GM23338 (cell line): ENCODE data around the gene SORCS3. TPM values are rescaled to one million over a fixed set of nuclear protein-coding genes. Genes with fewer than 3 reads are reported as not detected.

Experiments
- ATAC-seq: fragments of 200-7000 bp; cut with Tn5 transposase; 3 replicates; pipeline ENCODE4 v1.9.1; 2020
- DNase-seq: peaks from one replicate; pipeline ENCODE4 v3.0.0-alpha.2; 2015; ENCODE audit warnings: low spot score
- H2AFZ ChIP-seq: fragments of 200-600 bp; sonication (generic); 2 replicates; pipeline ENCODE4 v1.8.0; 2016; ENCODE audit warnings: antibody characterized with exemption, mild to moderate bottlenecking, moderate library complexity
- H3F3A ChIP-seq: fragments of 200-600 bp; sonication (generic); replicated peaks from 2 replicates; pipeline ENCODE4 v1.8.0; 2017; ENCODE audit warnings: antibody characterized with exemption, mixed run types, low read depth
- H3K27ac ChIP-seq: fragments of 200-600 bp; sonication (generic); 2 replicates; pipeline ENCODE4 v1.6.1; 2016; ENCODE audit warnings: low read depth
- H3K27me3 ChIP-seq: fragments of 200-600 bp; sonication (generic); 2 replicates; pipeline ENCODE4 v1.8.0; 2016; ENCODE audit warnings: mild to moderate bottlenecking, mixed run types, moderate library complexity; ENCODE audit not compliant: insufficient read depth
- H3K36me3 ChIP-seq: fragments of 200-600 bp; sonication (generic); 2 replicates; pipeline ENCODE4 v1.8.0; 2016; ENCODE audit warnings: mild to moderate bottlenecking; ENCODE audit not compliant: insufficient read depth
- H3K4me1 ChIP-seq: fragments of 200-600 bp; sonication (generic); 2 replicates; pipeline ENCODE4 v1.8.0; 2016; ENCODE audit warnings: mild to moderate bottlenecking, moderate library complexity; ENCODE audit not compliant: insufficient read depth
- H3K4me2 ChIP-seq: fragments of 200-600 bp; sonication (generic); 2 replicates; pipeline ENCODE4 v1.7.1; 2017; ENCODE audit warnings: mixed run types
- H3K4me3 ChIP-seq: fragments of 200-600 bp; sonication (generic); 2 replicates; pipeline ENCODE4 v1.6.1; 2016; ENCODE audit warnings: mixed run types
- H3K79me2 ChIP-seq: fragments of 200-600 bp; sonication (generic); replicated peaks from 2 replicates; pipeline ENCODE4 v1.8.0; 2017; ENCODE audit warnings: mild to moderate bottlenecking; ENCODE audit not compliant: insufficient read depth
- H3K9me2 ChIP-seq: fragments of 200-600 bp; sonication (generic); 2 replicates; pipeline ENCODE4 v1.8.0; 2017; ENCODE audit not compliant: insufficient read depth
- H4K20me1 ChIP-seq: fragments of 200-600 bp; sonication (generic); replicated peaks from 2 replicates; pipeline ENCODE4 v1.8.0; 2017; ENCODE audit warnings: mild to moderate bottlenecking; ENCODE audit not compliant: insufficient read depth
- H3K27ac Mint-ChIP-seq: 2 replicates; pipeline ENCODE4 v1.8.0; 2020; ENCODE audit warnings: inconsistent platforms, mild to moderate bottlenecking, moderate library complexity, mixed read lengths
- H3K27me3 Mint-ChIP-seq: 3 replicates; pipeline ENCODE4 v1.8.0; 2022; ENCODE audit warnings: low read depth, mild to moderate bottlenecking, moderate library complexity, mixed read lengths, inconsistent platforms; ENCODE audit not compliant: insufficient read depth, poor library complexity
- H3K36me3 Mint-ChIP-seq: 3 replicates; pipeline ENCODE4 v1.8.0; 2021; ENCODE audit warnings: low read depth, mild to moderate bottlenecking, inconsistent platforms, moderate library complexity, mixed read lengths
- H3K4me1 Mint-ChIP-seq: 3 replicates; pipeline ENCODE4 v1.8.0; 2020; ENCODE audit warnings: mild to moderate bottlenecking, inconsistent platforms, mixed read lengths
- H3K4me3 Mint-ChIP-seq: 3 replicates; pipeline ENCODE4 v1.8.0; 2021; ENCODE audit warnings: moderate library complexity, mild to moderate bottlenecking, inconsistent platforms, mixed read lengths
- H3K9me3 Mint-ChIP-seq: 3 replicates; pipeline ENCODE4 v1.8.0; 2020; ENCODE audit warnings: moderate library complexity, mild to moderate bottlenecking, inconsistent platforms, mixed read lengths
- CREB1 ChIP-seq: fragments of 250-450 bp; sonication (Bioruptor Pico); IDR thresholded peaks from 2 replicates; pipeline ENCODE4 v1.5.0; 2020; ENCODE audit warnings: low read depth, mild to moderate bottlenecking, moderate library complexity
- EZH2 ChIP-seq: fragments of 200-600 bp; sonication (generic); IDR thresholded peaks from one replicate; pipeline ENCODE4 v1.8.0; 2017; ENCODE audit warnings: antibody characterized with exemption, mild to moderate bottlenecking, low read depth; ENCODE audit not compliant: unreplicated experiment
- EZH2phosphoT487 ChIP-seq: fragments of 200-600 bp; sonication (generic); IDR thresholded peaks from one replicate; pipeline ENCODE4 v1.8.1; 2018; ENCODE audit warnings: antibody characterized with exemption; ENCODE audit not compliant: unreplicated experiment
- JUNB ChIP-seq: IDR thresholded peaks from one replicate; pipeline ENCODE4 v1.6.1; 2016; ENCODE audit warnings: antibody characterized with exemption; ENCODE audit not compliant: unreplicated experiment
- NANOG ChIP-seq: IDR thresholded peaks from 2 replicates; pipeline ENCODE4 v1.6.1; 2016; ENCODE audit warnings: antibody characterized with exemption, borderline replicate concordance
- POLR2AphosphoS5 ChIP-seq: IDR thresholded peaks from 2 replicates; pipeline ENCODE4 v1.6.1; 2016; ENCODE audit warnings: antibody characterized with exemption, low read depth
- STAT1 ChIP-seq: IDR thresholded peaks from one replicate; pipeline ENCODE4 v1.6.1; 2016; ENCODE audit warnings: antibody characterized with exemption; ENCODE audit not compliant: unreplicated experiment
- ZNF114 ChIP-seq: fragments of 250-450 bp; sonication (Bioruptor Pico); IDR thresholded peaks from 2 replicates; pipeline ENCODE4 v1.5.0; 2020; ENCODE audit warnings: mild to moderate bottlenecking, moderate library complexity
- ZNF331 ChIP-seq: fragments of 250-450 bp; sonication (Bioruptor Pico); IDR thresholded peaks from 2 replicates; pipeline ENCODE4 v1.5.0; 2020; ENCODE audit warnings: low read depth, mild to moderate bottlenecking, moderate library complexity
- polyA plus RNA-seq: library from polyadenylated mRNA; unstranded; fragments of >200 nt; fragmentation: Nextera tagmentation; extraction: Ambion mirVana; gene quantifications from 2 replicates; pipeline ENCODE4 v1.2.1, GENCODE V29; 2016
- total RNA-seq: library from RNA; depleted of rRNA; stranded (reverse); fragments of >200 nt; shearing (Covaris generic); gene quantifications from 2 replicates; pipeline ENCODE4 v1.2.3, GENCODE V29; 2014
- TF ChIP-seq, protein P1 (sequence below): IDR thresholded peaks from 2 replicates; pipeline ENCODE4 v1.6.1; 2016; ENCODE audit warnings: antibody characterized with exemption
- TF ChIP-seq, protein P2 (sequence below): IDR thresholded peaks from one replicate; pipeline ENCODE4 v1.6.1; 2018; ENCODE audit warnings: antibody characterized with exemption; ENCODE audit not compliant: unreplicated experiment
- TF ChIP-seq, protein P3 (sequence below): fragments of 250-450 bp; sonication (Bioruptor Pico); IDR thresholded peaks from 2 replicates; pipeline ENCODE4 v1.5.0; 2020; ENCODE audit warnings: mild to moderate bottlenecking, moderate library complexity
- TF ChIP-seq, protein P4 (sequence below), 2 experiments: fragments of 200-600 bp in 1 of 2; sonication (generic) in 1 of 2; conservative IDR thresholded peaks; 2 replicates each; pipeline versions ENCODE4 v1.5.1 to v1.6.1; 2016 to 2017; ENCODE audit warnings: antibody characterized with exemption in 2 of 2, low read depth in 2 of 2, mild to moderate bottlenecking in 2 of 2, moderate library complexity in 1 of 2

SORCS3 gene
- total and polyA plus RNA-seq, 2 experiments from 2014 or later, result 0.37 to 1.4 TPM

DNA sequence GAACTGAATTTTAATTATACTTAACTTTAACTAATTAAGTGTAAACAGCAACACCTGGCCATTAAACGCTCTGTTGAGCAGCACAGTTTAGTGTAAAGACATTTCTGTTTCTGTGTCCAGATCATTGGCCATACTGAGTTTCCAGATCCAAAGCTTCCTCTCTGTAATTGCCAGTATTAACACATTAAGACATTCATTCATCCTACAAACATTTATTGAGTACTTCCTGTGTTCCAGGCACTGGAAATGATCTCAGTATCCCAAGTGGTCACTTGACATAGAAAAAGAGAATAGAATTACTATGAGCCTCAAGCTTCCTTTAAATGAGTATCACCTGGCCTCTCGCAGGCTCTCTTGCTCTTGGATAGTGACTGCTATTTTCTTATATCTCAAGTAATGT, 618.1 kb downstream of the SORCS3 start:
- H4K20me1 ChIP-seq, result no peaks in the 10 kb centered on the region
- DNase-seq, result no peak
- no peaks in the 10 kb centered on the region for H3K36me3 Mint-ChIP-seq

More for the DNA sequence above, 618.1 kb downstream of the SORCS3 start:
- Mint-ChIP-seq H3K27ac (no peak overlapping the region), H3K9me3 (no peaks in the 10 kb centered on the region), H3K4me3 (no peak overlapping the region), H3K27me3 (peaks cover 2% of the 10 kb centered on the region), H3K4me1 (peaks cover 9% of the 10 kb centered on the region; the same call in 2 of the 3 replicates)
- H3K4me1 ChIP-seq, result peaks cover 14% of the 10 kb centered on the region
- H3K4me2 ChIP-seq, result no peak overlapping the region
- H3K27ac ChIP-seq, result no peak overlapping the region
- no peak for ATAC-seq
- H3K4me3 ChIP-seq, result no peak overlapping the region
- no peaks in the 10 kb centered on the region for H3K36me3 ChIP-seq
- H3K27me3 ChIP-seq, result no peaks in the 10 kb centered on the region
- no peak overlapping the region for H2AFZ ChIP-seq
- H3K79me2 ChIP-seq, result no peaks in the 10 kb centered on the region
- no peaks in the 10 kb centered on the region for H3K9me2 ChIP-seq
- TF ChIP-seq JUNB (no peak), ZNF114 (CRISPR knock-in tag) (no peak), POLR2AphosphoS5 (no peak), CREB1 (no peak), EZH2phosphoT487 (no peak), NANOG (no peak), ZNF331 (CRISPR knock-in tag) (no peak), STAT1 (no peak), EZH2 (no peak)
- TF ChIP-seq, protein P1, sequence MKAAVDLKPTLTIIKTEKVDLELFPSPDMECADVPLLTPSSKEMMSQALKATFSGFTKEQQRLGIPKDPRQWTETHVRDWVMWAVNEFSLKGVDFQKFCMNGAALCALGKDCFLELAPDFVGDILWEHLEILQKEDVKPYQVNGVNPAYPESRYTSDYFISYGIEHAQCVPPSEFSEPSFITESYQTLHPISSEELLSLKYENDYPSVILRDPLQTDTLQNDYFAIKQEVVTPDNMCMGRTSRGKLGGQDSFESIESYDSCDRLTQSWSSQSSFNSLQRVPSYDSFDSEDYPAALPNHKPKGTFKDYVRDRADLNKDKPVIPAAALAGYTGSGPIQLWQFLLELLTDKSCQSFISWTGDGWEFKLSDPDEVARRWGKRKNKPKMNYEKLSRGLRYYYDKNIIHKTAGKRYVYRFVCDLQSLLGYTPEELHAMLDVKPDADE, result no peak
- TF ChIP-seq, protein P2, sequence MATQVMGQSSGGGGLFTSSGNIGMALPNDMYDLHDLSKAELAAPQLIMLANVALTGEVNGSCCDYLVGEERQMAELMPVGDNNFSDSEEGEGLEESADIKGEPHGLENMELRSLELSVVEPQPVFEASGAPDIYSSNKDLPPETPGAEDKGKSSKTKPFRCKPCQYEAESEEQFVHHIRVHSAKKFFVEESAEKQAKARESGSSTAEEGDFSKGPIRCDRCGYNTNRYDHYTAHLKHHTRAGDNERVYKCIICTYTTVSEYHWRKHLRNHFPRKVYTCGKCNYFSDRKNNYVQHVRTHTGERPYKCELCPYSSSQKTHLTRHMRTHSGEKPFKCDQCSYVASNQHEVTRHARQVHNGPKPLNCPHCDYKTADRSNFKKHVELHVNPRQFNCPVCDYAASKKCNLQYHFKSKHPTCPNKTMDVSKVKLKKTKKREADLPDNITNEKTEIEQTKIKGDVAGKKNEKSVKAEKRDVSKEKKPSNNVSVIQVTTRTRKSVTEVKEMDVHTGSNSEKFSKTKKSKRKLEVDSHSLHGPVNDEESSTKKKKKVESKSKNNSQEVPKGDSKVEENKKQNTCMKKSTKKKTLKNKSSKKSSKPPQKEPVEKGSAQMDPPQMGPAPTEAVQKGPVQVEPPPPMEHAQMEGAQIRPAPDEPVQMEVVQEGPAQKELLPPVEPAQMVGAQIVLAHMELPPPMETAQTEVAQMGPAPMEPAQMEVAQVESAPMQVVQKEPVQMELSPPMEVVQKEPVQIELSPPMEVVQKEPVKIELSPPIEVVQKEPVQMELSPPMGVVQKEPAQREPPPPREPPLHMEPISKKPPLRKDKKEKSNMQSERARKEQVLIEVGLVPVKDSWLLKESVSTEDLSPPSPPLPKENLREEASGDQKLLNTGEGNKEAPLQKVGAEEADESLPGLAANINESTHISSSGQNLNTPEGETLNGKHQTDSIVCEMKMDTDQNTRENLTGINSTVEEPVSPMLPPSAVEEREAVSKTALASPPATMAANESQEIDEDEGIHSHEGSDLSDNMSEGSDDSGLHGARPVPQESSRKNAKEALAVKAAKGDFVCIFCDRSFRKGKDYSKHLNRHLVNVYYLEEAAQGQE, result no peak
- TF ChIP-seq, protein P3, sequence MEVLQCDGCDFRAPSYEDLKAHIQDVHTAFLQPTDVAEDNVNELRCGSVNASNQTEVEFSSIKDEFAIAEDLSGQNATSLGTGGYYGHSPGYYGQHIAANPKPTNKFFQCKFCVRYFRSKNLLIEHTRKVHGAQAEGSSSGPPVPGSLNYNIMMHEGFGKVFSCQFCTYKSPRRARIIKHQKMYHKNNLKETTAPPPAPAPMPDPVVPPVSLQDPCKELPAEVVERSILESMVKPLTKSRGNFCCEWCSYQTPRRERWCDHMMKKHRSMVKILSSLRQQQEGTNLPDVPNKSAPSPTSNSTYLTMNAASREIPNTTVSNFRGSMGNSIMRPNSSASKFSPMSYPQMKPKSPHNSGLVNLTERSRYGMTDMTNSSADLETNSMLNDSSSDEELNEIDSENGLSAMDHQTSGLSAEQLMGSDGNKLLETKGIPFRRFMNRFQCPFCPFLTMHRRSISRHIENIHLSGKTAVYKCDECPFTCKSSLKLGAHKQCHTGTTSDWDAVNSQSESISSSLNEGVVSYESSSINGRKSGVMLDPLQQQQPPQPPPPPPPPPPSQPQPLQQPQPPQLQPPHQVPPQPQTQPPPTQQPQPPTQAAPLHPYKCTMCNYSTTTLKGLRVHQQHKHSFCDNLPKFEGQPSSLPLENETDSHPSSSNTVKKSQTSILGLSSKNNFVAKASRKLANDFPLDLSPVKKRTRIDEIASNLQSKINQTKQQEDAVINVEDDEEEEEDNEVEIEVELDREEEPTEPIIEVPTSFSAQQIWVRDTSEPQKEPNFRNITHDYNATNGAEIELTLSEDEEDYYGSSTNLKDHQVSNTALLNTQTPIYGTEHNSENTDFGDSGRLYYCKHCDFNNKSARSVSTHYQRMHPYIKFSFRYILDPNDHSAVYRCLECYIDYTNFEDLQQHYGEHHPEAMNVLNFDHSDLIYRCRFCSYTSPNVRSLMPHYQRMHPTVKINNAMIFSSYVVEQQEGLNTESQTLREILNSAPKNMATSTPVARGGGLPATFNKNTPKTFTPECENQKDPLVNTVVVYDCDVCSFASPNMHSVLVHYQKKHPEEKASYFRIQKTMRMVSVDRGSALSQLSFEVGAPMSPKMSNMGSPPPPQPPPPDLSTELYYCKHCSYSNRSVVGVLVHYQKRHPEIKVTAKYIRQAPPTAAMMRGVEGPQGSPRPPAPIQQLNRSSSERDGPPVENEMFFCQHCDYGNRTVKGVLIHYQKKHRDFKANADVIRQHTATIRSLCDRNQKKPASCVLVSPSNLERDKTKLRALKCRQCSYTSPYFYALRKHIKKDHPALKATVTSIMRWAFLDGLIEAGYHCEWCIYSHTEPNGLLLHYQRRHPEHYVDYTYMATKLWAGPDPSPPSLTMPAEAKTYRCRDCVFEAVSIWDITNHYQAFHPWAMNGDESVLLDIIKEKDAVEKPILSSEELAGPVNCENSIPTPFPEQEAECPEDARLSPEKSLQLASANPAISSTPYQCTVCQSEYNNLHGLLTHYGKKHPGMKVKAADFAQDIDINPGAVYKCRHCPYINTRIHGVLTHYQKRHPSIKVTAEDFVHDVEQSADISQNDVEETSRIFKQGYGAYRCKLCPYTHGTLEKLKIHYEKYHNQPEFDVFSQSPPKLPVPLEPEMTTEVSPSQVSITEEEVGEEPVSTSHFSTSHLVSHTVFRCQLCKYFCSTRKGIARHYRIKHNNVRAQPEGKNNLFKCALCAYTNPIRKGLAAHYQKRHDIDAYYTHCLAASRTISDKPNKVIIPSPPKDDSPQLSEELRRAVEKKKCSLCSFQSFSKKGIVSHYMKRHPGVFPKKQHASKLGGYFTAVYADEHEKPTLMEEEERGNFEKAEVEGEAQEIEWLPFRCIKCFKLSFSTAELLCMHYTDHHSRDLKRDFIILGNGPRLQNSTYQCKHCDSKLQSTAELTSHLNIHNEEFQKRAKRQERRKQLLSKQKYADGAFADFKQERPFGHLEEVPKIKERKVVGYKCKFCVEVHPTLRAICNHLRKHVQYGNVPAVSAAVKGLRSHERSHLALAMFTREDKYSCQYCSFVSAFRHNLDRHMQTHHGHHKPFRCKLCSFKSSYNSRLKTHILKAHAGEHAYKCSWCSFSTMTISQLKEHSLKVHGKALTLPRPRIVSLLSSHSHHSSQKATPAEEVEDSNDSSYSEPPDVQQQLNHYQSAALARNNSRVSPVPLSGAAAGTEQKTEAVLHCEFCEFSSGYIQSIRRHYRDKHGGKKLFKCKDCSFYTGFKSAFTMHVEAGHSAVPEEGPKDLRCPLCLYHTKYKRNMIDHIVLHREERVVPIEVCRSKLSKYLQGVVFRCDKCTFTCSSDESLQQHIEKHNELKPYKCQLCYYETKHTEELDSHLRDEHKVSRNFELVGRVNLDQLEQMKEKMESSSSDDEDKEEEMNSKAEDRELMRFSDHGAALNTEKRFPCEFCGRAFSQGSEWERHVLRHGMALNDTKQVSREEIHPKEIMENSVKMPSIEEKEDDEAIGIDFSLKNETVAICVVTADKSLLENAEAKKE (CRISPR knock-in tag), result no peak
- TF ChIP-seq, protein P4, sequence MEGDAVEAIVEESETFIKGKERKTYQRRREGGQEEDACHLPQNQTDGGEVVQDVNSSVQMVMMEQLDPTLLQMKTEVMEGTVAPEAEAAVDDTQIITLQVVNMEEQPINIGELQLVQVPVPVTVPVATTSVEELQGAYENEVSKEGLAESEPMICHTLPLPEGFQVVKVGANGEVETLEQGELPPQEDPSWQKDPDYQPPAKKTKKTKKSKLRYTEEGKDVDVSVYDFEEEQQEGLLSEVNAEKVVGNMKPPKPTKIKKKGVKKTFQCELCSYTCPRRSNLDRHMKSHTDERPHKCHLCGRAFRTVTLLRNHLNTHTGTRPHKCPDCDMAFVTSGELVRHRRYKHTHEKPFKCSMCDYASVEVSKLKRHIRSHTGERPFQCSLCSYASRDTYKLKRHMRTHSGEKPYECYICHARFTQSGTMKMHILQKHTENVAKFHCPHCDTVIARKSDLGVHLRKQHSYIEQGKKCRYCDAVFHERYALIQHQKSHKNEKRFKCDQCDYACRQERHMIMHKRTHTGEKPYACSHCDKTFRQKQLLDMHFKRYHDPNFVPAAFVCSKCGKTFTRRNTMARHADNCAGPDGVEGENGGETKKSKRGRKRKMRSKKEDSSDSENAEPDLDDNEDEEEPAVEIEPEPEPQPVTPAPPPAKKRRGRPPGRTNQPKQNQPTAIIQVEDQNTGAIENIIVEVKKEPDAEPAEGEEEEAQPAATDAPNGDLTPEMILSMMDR (conservative IDR thresholded peaks at IDR 0.05; ENCODE audit: low read depth in 2 of 2), result no peak
- H3F3A ChIP-seq, result no peaks in the 10 kb centered on the region
